HG03095 (cell line): ENCODE results near the gene MAP1LC3B2.
A peak's percentile ranks its signal among the peaks of the same experiment; 100 is the strongest.

Source experiments
- ATAC-seq: cut with Tn5 transposase; IDR thresholded peaks from one replicate; pipeline ENCODE4 v1.9.1; 2021; ENCODE audit warnings: moderate library complexity; ENCODE audit not compliant: unreplicated experiment

Gene MAP1LC3B2

GRCh38 chr12:116559162-116559935, at the start of gene MAP1LC3B2:
MAP1LC3B2 (plus strand) TSS chr12:116559381; CDS start chr12:116575943, 16,562 bp downstream.
- peak; percentile 69 for ATAC-seq

- ATAC-seq, result no peak
These were observed 45.2 kb upstream of the MAP1LC3B2 start for GRCh38 chr12:116513944-116514343.

- no peak for ATAC-seq
These were observed 43.5 kb upstream of the MAP1LC3B2 start for GRCh38 chr12:116515684-116516083.

- ATAC-seq, result no peak
These were observed 42.5 kb upstream of the MAP1LC3B2 start for GRCh38 chr12:116516657-116517056.

GRCh38 chr12:116517431-116518045, 41.6 kb upstream of the MAP1LC3B2 start:
- no peak for ATAC-seq

GRCh38 chr12:116520225-116520760, 38.9 kb upstream of the MAP1LC3B2 start:
- no peak for ATAC-seq

GRCh38 chr12:116520801-116521471, 38.2 kb upstream of the MAP1LC3B2 start:
- no peak for ATAC-seq

GRCh38 chr12:116524311-116524710, 34.9 kb upstream of the MAP1LC3B2 start:
- no peak for ATAC-seq

- no peak for ATAC-seq
These were observed 34.2 kb upstream of the MAP1LC3B2 start for GRCh38 chr12:116524964-116525379.

GRCh38 chr12:116525418-116526001, 33.7 kb upstream of the MAP1LC3B2 start:
- no peak for ATAC-seq

- ATAC-seq, result no peak
These were observed 31.1 kb upstream of the MAP1LC3B2 start for GRCh38 chr12:116528065-116528464.

- ATAC-seq, result no peak
These were observed 30.7 kb upstream of the MAP1LC3B2 start for GRCh38 chr12:116528498-116528897.

GRCh38 chr12:116529048-116529447, 30.1 kb upstream of the MAP1LC3B2 start:
- no peak for ATAC-seq

- no peak for ATAC-seq
These were observed 29.5 kb upstream of the MAP1LC3B2 start for GRCh38 chr12:116529686-116530085.

GRCh38 chr12:116532428-116532827, 26.8 kb upstream of the MAP1LC3B2 start:
- no peak for ATAC-seq

- ATAC-seq, result peak; percentile 11
These were observed 26.2 kb upstream of the MAP1LC3B2 start for GRCh38 chr12:116532986-116533342.

- ATAC-seq, result peak; percentile 49
These were observed 25.6 kb upstream of the MAP1LC3B2 start for GRCh38 chr12:116533343-116534251.

GRCh38 chr12:116534311-116535121, 24.7 kb upstream of the MAP1LC3B2 start:
- ATAC-seq, result no peak

- no peak for ATAC-seq
These were observed 23.9 kb upstream of the MAP1LC3B2 start for GRCh38 chr12:116535241-116535640.
